HG03066 (cell line): ENCODE measurements around the gene MCTP1.
"Not testable (repeated sequence)": the region's sequence is repeated elsewhere in the genome, so short reads cannot be mapped to it uniquely, and the experiment has no call there.

Experiments used
- ATAC-seq: cut with Tn5 transposase; IDR thresholded peaks from one replicate; pipeline ENCODE4 v1.9.1; 2021; ENCODE audit warnings: low read depth; ENCODE audit not compliant: unreplicated experiment

Gene MCTP1

DNA sequence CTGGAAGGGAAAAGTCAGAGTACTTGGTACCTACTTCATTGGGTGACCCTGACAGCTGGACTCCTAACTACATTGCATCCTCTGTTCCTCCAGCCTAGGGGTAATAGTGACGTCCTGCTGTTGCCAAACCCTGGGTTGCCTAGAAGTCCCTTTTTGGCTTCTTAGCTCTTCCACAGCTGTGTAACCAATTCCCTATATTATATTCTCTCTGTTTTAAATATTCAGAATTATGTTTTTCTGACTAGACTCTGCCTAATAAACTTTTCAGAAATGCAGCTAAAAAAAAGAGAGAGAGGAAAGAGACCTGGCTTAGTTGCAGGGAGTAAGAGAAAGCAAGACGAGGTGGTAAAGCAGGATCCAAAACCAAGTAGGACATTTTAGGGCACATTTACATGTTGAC is 28.4 kb downstream of the MCTP1 start:
- ATAC-seq, result no peak

DNA sequence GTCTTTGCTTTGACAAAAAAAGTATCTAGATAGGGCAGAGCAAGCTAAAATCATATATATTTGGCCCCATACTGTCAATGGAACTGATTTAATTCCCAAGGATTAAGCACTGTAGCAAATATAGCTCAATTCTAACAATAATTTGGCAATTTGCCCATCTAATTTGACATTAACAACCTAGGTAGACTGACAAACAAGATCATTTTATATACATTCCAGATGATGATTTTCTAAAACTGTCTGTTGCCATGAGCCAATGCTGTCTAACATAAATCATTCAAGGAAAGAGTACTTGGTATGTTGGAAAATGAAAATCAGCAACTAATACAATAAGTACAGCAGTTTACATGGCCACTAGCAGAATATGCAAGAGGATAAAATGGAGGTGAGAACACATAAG is 32.1 kb downstream of the MCTP1 start:
- no peak for ATAC-seq

DNA sequence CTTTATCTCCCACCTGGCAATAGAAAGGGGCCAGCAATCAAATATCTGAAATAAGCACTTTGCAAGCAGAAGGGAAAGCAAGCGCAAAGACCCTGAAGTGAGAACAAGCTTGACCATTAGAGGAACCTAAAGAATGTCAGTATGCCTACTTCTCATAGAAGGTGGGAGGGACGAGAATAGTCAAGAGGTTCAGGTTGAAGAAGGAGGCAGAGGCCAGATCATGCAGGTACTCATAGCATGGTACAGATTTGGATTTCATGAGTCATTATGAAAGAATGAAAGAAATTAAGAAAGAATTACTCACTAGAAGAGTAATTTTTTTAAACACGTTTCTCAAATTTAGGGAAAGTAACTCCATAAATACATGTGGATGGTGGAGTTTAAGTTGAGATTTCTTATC is 33.7 kb downstream of the MCTP1 start:
- no peak for ATAC-seq

DNA sequence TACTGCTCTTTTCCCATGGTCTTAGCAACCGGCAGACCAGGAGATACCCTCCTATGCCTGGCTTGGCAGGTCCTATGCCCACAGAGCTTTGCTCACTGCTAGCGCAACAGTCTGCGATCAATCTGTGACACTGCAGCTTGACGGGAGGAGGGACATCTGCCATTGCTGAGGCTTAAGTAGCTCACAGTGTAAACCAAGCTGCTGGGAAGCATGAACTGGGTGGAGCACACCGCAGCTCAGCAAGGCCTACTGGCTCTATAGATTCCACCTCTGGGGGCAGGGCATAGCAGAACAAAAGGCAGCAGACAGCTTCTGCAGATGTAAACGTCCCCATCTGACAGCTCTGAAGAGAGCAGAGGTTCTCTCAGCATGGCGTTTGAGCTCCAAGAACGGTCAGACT is 40.4 kb downstream of the MCTP1 start:
- ATAC-seq, result no peak

DNA sequence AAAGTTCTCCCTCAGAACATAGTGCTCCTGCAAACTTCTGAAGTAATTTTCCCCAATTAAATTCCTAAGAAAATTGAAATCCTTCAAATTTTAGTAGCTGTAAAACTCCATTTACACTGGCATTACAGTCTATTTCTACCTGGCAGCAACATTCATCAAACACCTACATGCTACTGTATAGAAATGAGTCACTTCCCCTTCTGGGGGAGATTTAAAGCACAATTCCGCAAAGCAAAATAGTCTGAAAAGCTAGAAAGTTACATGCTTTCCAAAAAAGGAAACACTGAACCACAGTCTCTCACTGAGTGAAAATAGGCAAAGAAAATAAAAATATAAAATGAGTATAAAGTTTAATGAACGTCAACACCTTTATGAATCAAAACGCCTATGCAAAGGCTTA is 43.3 kb downstream of the MCTP1 start:
- ATAC-seq, result peak; percentile 98

DNA sequence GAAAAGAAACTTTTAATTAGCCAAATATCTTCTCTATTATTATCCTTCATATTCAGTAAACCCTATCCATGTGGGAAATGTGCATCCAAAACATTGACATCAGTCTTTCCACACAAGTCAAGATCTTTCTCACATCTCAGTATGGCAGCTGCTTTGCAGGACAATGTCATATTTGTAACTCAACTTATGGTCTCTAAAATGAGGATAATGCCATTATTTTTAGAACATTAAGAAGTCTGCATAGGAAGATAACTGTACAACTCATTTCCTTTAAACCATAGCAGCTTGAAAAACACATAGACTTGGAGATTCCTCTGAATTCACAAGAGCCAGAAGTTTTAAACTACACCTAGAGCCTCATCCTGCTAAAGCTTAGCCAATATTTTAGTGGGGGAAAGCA is 43.7 kb downstream of the MCTP1 start:
- no peak for ATAC-seq

DNA sequence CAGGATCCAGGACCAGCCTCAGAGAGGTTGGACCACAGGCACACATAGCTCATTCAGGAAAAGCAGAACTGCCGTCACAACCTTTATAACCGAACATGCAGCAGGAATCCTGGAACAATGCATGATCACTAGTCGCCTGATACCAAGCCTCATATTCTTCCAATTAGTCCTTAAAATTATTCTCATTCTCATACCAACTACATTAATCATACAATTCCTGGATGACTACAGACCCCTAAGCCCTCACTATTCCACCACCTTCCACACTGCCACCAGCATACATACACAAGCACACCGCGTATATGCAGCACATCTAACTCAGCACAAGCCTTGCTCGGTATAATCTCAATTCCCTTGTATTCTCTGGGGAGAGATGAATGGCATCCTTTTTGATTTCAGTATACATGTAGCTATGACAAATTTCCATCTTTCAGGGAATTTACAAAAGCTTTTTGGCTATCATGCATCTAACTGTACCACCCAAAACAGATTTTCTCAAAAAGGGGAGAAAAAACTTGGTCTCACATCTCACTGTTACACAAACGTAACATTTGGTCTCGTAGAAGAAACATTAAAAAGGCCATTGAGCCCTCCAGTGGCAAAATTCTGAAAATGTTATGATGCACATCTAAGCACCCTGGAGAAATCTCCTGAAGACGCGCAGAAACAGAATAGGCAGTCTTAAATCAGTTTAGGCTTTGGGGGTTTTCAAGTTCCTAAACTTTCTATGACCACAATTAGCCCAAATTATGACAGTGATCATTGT is 46.2 kb downstream of the MCTP1 start:
- no peak for ATAC-seq

DNA sequence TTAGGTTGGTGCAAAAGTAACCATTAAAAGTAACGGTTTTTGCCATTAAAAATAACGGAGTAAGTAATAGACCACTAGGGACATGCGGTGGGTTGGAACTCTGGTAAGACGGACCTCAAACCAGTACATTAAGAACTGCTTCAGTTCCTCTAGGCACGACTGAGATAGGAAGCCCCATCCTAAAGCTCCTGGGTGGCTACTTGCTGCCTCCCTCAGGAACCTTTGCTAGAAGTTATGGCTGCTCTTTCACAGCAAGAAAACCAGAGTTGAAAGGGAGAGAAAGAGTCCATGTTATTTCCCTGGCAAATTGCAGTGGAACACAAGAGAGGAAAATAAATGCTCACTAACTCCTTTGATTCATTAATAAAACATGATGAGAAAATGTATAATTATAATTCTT is 47.6 kb downstream of the MCTP1 start:
- ATAC-seq, result no peak

DNA sequence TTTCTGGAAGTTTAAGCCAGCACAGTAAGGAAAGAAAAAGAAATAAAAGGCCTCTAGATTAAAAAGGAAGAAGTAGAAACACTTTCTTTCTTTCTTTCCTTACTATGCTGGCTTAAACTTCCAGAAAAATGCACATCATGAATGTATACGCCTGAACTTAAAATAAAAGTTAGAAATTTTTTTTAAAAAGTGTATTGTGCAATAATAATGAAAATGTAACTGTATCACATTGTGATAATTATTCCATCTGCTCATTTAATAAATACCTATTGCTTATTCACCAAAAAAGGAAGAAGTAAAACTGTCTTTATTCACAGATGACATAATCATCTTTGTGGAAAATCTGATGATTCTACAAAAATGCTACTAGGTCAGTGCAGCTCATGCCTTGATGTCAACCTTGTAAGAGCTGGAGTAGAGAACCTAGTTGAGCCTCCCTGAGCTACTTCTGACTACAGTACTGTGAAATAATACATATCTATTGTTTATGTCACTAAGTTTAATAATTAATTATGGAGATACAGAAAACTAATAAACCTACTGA is 49.4 kb downstream of the MCTP1 start:
- no peak for ATAC-seq

DNA sequence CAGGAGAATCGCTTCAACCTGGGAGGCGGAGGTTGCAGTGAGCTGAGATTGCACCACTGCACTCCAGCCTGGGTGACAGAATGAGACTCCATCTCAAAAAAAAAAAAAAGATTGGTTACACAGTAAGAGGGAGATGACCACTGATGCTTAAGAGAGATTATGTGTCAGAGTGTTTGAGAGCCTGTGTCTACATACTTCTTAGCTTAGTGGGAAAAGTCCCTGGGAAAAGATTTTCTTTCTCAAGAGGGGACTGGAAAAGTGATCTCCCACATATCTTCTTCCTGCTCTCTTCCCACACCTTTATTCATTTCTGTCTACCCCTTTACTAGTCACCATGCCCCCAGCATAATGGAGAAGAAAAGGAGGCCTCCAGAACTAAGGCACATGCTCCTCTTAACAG is 55.2 kb downstream of the MCTP1 start:
- ATAC-seq, result no peak

DNA sequence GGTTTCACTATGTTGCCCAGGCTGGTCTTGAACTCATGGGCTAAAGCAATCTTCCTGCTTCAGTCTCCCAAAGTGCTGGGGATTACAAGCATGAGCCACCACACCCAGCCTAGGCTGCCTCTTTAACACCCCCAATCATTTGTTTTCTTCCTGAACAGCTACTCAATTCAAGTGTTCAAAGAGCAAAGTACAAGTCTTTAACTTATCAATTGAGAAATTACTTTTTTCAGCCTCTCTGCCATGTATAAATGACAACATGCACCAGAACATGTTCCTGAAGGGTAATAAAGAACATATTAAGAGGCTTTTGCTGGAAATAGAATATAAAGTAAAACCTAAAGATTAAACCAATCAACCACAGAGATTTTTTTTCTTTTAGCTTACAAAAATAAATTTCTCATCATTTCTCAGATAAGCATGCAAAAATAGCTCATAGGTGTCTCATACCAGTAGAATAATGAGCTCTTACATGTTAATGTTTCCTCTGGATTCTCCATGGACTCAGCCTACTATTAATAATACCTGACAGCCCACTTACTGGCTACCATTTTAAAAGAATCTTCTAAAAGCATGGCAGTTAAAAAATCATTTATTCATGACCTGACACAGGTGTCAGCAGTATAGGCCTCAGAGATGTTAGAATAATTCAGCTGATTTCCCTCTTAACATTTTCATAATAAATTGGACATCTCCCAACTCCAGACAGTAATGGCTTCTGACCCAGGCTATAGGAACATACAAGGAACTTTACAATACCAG is 60.0 kb downstream of the MCTP1 start:
- no peak for ATAC-seq

DNA sequence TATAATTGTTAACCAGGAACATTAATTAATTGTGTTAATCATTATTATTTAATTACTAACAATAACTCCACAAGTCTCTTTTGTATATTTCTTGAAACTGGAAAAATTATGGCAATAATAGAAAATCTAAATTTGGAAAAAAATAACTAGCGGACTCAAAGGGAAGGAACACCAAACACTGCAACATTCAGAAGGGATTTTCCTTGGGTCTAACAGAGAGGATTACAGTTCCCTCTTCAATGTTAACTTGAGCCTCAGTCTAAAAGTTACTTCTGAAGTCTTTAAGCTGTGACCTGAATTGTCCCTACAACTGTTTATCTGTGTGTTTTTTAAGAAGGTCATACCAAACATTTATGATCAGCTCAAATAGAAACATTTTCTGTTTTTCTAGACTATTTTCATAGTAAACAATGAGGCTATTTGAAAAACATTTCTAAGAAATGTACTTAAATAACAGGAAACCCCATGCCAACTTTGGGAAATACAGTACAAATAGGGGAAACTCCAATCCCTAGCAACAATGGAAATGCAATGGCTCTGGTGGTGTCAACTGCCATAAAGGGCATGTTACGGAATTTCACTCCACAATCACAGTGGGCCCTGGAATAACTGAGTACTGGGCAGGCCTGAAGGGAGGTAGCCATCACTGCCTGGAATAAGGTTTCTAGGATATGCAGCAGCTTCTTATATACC is 61.2 kb downstream of the MCTP1 start:
- ATAC-seq, result no peak

DNA sequence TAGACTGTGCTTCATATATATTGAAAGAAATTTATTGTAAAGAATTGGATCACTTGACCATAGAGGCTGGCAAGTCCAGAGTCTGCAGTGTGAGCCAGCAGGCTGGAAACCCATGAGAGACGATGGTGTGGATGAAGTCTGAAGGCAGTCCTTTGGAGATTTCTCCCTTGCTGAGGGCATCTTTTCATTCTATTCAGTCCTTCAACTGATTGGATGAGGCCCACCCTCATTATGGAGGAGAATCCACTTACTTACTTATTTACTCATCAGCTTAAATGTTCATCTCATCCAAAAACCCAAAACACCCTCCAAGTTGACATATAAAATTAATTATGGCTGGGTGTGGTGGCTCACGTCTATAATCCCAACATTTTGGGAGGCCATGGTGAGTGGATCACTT is 62.1 kb downstream of the MCTP1 start:
- ATAC-seq, result no peak

DNA sequence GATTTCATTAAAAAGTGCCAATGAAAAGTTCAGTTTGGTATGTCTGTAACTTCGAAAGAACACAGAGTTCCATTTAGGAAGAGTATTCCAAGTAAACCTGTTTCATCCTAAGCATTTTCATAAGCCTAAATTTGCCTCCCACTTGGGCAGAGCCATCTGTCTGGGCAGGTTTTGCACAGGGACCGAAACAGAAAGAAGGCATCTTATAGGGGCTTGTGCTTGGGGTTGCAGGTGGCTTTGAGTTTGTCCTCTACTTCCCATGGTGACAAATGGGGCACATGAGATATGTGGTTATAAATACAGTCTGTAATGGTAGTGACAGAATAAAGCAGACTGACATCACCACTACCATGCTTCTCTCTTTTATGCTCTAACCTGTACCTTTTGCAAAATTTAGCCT is 63.7 kb downstream of the MCTP1 start:
- no peak for ATAC-seq

DNA sequence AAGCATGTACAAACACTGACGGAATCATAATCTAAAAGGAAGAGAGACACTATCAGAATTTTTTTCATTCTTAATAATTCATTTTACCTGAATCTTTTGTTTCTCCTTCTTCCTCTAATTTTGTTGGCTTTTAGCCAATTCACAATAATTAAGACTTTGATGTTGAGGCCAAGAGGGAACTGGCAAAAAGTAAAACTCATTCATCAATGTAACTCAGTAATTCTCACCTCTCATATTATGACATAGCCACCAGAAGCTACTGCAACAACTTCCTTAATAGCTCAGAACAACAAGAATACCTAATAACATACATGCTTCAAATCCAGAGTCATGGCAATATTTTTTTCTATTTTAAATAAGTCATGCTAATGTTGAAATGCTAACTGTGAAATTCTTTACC is 64.5 kb downstream of the MCTP1 start:
- ATAC-seq, result no peak

DNA sequence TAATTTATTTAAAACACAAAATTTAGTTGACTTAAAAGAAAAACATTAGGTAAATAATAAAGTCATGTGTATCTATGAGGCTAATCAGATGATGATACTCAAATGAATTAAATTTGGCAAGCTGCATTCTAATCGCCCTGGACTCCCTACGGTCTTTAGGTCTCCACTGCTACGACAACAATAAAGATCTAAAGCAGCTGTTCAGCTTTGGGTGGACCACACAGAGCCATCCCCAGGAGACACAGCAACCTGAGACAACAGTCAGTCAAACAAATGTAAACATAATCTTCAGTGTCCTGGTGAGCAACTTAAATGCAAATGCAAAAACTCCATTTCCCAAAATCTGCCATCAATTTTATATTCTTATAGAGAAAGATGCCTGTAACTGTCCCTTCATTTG is 65.5 kb downstream of the MCTP1 start:
- no peak for ATAC-seq

DNA sequence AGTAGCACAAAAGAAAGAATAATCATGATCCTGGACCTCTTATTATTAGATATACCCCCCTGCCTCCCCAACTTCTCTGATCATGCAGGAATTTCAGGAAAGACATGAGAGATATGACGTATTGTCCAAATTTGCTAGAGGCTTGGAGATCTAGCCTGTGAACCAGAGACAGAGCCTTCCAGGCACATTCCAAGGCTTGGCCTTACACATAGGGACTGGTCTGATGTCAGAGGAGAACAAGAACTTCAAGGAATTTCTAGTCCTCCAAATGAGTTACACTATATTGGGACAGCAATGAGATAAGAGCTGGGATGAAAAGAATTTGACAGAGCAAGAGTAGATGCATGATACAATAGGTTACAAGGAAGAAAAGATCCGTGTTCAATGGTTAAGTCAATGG is 67.0 kb downstream of the MCTP1 start:
- no peak for ATAC-seq

DNA sequence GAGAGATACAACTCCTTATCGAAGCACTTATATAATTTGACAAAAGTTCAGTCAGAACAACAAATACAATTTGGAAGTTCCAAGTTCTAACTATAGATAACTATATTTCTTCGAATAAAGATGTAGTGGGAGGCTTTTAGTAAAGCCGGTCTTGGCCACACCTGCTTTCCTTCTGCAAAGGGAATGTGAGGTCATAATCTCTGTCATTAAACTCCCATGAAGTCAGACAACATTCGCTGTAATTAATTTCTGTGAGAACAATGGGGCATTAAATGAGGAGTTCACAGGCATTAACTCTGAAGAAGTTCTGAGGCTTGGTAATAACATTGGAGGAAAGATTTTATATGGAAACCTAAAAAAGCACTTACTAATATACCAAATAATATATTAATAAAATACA is 67.5 kb downstream of the MCTP1 start:
- ATAC-seq, result no peak

DNA sequence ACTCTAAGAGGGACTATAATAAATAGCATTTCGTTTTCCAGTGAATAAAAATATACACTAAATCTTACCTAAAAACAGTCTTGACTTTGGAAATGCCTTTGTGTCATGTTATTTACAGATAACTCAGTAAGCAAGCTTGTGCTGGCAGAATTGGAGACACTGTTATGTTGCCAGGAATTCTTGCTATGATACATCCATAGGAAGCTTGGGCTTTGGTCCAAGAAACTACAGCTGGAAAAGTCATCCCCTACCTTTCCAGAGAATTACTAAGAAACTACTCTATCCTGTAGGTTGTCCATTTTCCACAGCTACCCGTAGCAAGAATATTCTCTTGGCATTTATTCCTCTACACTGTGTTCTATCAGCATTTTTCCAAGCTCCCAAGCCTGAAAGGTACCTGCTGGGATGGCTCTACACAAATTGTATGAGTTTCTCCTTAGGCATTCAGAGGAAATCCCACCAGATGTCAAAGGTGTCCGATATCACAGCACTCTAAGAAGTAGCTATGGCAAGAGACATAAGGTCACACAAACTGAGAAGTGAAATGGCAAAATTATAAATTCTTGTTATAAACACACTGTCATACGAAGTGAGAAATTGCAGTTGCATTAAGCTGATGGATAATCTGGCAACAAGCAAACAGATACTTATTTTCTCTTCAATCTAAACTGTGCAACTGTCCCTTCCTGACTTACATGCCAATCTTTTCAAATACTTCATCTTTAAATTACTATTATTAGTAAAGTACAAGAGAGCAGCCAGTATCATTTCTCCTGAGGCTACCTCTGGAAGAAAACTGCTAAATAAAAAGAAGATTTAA is 68.5 kb downstream of the MCTP1 start:
- ATAC-seq, result no peak

DNA sequence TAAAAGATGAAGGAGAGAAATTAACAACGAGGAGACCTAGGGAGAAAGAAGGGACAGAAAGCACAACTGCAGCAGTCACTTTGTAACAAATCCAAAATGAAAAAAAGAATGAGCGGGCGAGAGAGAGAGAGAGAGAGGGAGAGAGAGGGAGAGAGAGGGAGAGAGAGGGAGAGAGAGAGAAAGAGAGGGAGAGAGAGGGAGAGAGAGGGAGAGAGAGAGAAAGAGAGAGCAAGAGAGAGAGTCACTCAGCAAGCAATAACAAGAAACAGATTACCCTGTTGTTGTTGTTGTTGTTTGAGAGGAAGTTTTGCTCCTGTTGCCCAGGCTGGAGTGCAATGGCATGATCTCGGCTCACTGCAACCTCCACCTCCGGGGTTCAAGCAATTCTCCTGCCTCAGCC is 77.1 kb downstream of the MCTP1 start:
- not testable (repeated sequence) for ATAC-seq

DNA sequence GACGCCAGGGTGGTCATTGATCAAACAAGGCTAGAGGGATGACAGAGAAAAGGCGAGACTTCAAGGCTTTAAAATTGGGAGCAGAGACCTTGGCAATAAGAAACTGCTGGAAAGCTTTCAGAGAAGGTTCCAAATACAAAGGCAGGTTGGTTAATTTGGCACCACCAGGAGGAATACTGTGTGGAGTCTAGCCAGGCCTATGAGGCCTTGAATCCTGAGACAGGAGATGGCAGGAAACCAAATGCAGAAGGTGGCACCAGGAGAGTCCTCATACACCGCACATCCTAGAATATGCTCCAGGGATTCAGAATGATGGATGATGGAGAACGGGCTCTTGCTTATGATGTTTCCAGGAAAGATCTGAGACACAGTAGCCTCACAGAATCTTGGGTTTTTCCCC is 90.0 kb downstream of the MCTP1 start:
- ATAC-seq, result no peak
